NCI-H748 treated with DMSO at 0.1 percent for 48 hours (cell line): ENCODE results near the gene HBG2.
A peak's percentile ranks its signal among the peaks of the same experiment; 100 is the strongest.

Source experiments
- DNase-seq: peaks from one replicate; lab custom pipeline; 2025; lab: John Stamatoyannopoulos, UW

Gene HBG2

GRCh38 chr11:5229796-5230195, 24.8 kb downstream of the HBG2 start:
- no peak for DNase-seq

DNA sequence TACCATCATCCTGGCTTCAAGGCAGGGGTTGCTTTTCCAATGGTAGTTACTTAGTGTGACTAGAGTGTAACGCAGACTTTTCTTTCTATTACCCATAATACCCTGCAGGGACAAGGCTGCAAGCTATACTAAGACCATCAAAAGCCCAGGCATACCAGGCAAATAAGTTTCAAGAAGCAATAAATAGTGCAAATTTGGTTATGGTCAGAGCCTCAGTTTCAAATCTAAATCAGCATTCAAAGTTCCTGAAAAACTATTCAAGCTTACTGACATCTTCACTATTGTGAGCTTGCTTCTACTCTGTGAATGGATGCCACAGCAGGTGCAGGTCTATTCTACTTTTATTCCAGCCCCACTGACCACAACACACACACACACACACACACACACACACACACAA, 25.2 kb downstream of the HBG2 start:
- no peak for DNase-seq

GRCh38 chr11:5228124-5228523, 26.5 kb downstream of the HBG2 start:
- no peak for DNase-seq

GRCh38 chr11:5227681-5228080, 26.9 kb downstream of the HBG2 start:
- no peak for DNase-seq

DNA sequence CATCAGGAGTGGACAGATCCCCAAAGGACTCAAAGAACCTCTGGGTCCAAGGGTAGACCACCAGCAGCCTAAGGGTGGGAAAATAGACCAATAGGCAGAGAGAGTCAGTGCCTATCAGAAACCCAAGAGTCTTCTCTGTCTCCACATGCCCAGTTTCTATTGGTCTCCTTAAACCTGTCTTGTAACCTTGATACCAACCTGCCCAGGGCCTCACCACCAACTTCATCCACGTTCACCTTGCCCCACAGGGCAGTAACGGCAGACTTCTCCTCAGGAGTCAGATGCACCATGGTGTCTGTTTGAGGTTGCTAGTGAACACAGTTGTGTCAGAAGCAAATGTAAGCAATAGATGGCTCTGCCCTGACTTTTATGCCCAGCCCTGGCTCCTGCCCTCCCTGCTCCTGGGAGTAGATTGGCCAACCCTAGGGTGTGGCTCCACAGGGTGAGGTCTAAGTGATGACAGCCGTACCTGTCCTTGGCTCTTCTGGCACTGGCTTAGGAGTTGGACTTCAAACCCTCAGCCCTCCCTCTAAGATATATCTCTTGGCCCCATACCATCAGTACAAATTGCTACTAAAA, 27.8 kb downstream of the HBG2 start, which contains the start of gene HBB:
Gene HBB (minus strand): TSS at position 340 of the 579 bp plus-strand sequence. CDS start 50 bp downstream, at position 290.
- peak; percentile 8 for DNase-seq

- DNase-seq: no peak
Observed at GRCh38 chr11:5225480-5225871, 29.1 kb downstream of the HBG2 start.

GRCh38 chr11:5224538-5225479, 29.8 kb downstream of the HBG2 start:
- DNase-seq: no peak

GRCh38 chr11:5223686-5224085, 30.9 kb downstream of the HBG2 start:
- no peak for DNase-seq

DNA sequence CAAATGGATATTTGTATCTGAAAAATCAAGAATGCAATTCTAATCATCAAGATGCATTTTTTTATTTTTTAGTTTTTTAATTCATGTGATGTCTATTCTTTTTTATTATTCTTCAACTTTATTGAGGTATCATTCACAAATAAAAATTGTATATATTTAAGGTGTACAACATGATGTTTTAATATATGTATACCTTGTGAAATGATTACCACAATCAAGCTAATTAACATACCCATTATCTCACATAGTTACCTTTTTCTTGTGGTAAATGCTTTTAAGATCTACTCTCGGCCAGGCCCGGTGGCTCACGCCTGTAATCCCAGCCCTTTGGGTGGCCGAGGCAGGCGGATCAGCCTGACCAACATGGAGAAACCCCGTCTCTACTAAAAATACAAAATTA, 31.4 kb downstream of the HBG2 start:
- DNase-seq: no peak

DNA sequence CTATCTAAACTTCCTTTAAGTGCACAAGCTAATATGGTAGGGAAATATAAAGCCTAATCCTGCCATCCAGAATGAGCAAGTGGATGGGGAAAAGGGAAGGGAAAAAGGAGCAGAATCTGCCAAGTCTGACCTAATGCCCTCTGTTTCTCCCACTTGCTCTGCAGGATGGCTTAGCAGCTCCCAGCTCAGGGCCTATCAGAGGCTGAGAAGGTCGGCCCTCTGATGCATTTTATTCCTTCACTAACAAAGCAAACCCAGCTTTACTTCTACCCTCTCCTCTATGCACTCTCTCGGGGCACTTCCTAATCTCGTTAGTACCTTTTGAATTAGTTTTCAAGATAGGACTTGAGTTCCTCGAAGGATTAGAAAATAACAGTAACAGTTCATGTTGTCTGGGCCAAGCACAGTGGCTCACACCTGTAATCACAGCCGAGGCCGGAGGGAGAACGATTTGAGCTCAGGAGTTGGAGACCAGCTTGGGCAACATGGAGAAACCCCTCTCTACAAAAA, 44.1 kb downstream of the HBG2 start:
- DNase-seq: no peak

DNA sequence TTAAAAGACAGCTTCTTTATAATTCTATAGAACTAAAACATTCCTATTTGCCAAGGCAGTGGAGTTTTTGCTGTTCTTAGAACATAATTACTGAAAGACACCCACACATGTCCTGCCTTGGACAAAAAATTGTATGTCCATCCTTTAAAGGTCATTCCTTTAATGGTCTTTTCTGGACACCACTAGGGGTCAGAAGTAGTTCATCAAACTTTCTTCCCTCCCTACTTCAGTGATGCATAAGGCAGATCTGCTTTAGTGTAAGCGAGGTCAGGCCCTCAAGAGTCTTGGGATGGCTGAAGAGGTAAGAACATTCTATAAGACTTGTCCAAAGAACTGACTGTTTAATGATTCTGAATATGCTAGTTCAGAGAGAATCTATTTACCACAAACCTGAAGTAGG, 49.8 kb downstream of the HBG2 start:
- no peak for DNase-seq

DNA sequence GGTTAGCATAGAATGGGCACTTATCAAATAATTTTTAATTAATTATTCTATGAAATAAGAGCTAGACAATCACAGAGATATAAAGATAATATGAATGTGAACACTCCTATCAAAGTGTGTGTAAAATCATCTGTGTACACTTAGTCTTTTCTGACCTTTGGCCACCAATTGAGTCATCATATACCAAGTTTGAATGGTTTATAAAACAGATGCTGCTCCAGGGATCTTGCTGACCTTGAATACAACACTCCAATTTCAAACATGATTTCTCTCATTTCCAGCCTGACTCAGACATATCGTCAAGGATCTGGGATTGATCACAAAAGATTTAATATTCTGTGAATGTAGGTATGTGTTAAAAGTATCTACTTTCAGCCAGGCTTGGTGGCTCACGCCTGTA, 51.2 kb downstream of the HBG2 start:
- no peak for DNase-seq
